Vagina (tissue), 2 donors: Measurements from ENCODE around the gene MDP1.

Experiments
- CTCF ChIP-seq, 3 experiments: fragments of 450-650 bp in 2 of 3; fragments of 200-600 bp in 1 of 3; sonication (generic) in 1 of 3; IDR thresholded peaks; one replicate each; pipeline ENCODE4 v1.5.1; 2017 to 2019; ENCODE audit warnings: antibody characterized with exemption in 3 of 3, mild to moderate bottlenecking in 2 of 3, moderate library complexity in 2 of 3
- POLR2A ChIP-seq, 2 donors: fragments of 450-650 bp; IDR thresholded peaks; one replicate each; pipeline ENCODE4 v1.6.1; 2017; ENCODE audit warnings: antibody characterized with exemption in 2 of 2, mild to moderate bottlenecking in 2 of 2, moderate library complexity in 2 of 2
- POLR2AphosphoS5 ChIP-seq, 2 donors: sonication (generic); formaldehyde crosslinking; IDR thresholded peaks; one replicate each; pipeline ENCODE4 v1.9.0; 2017; ENCODE audit warnings: antibody characterized with exemption in 2 of 2, mild to moderate bottlenecking in 2 of 2, low read depth in 1 of 2; ENCODE audit not compliant: insufficient read depth in 1 of 2

- no peak for TF ChIP-seq CTCF (IDR thresholded peaks at IDR 0.05)
- TF ChIP-seq POLR2A (IDR thresholded peaks at IDR 0.05), result no peak
- no peak for TF ChIP-seq POLR2AphosphoS5 (IDR thresholded peaks at IDR 0.05; ENCODE audit: insufficient read depth in 1 of 2, low read depth in 1 of 2)
Measured at GRCh38 chr14:24194873-24195185, 21.0 kb downstream of the MDP1 start.
